Peyer's patch (tissue), 4 donors: ENCODE data around the gene TSPO2. TPM values are rescaled to one million over a fixed set of nuclear protein-coding genes. Genes with fewer than 3 reads are reported as not detected.

Experiments used
- DNase-seq, 3 donors: peaks; one replicate each; pipeline ENCODE4 v3.0.0-alpha.2; 2017 to 2019
- H3K27ac ChIP-seq, 4 donors: fragments of 200-600 bp; sonication (generic); one replicate each; pipeline ENCODE4 v1.5.1; 2016 to 2019
- H3K27me3 ChIP-seq, 2 donors: fragments of 200-600 bp; sonication (generic); one replicate each; pipeline ENCODE4 v1.5.1; 2019
- H3K36me3 ChIP-seq, 3 donors: fragments of 200-600 bp; sonication (generic); one replicate each; pipeline ENCODE4 v1.5.1; 2016 to 2019
- H3K4me1 ChIP-seq, 4 donors: fragments of 200-600 bp; sonication (generic); one replicate each; pipeline ENCODE4 v1.5.1; 2016 to 2019
- H3K4me3 ChIP-seq, 4 donors: fragments of 200-600 bp; sonication (generic); 1 replicate in 3 of 4; 2 replicates in 1 of 4; pipeline ENCODE4 v1.5.1; 2016 to 2019; ENCODE audit warnings: mild to moderate bottlenecking in 1 of 4
- H3K9me3 ChIP-seq, 4 donors: fragments of 200-600 bp; sonication (generic); one replicate each; pipeline ENCODE4 v1.5.1; 2016 to 2019; ENCODE audit warnings: mild to moderate bottlenecking in 1 of 4
- POLR2A ChIP-seq, 2 donors: fragments of 450-650 bp; IDR thresholded peaks; one replicate each; pipeline ENCODE4 v1.5.1; 2017; ENCODE audit warnings: antibody characterized with exemption in 2 of 2, mild to moderate bottlenecking in 2 of 2, moderate library complexity in 2 of 2
- total RNA-seq, 4 donors: library from RNA; depleted of rRNA; stranded (reverse); fragments of >200 nt; gene quantifications; one replicate each; pipeline ENCODE4 v1.1.0, GENCODE V29; 2016
- TF ChIP-seq, protein P1 (sequence below), 6 experiments: fragments of 450-650 bp in 4 of 6; fragments of 200-600 bp in 2 of 6; sonication (generic) in 1 of 6; IDR thresholded peaks; one replicate each; pipeline ENCODE4 v1.5.1; 2017 to 2019; ENCODE audit warnings: antibody characterized with exemption in 6 of 6, mild to moderate bottlenecking in 3 of 6, moderate library complexity in 1 of 6

Gene TSPO2
- total RNA-seq, 4 donors from 2014 or later, result not detected

DNA sequence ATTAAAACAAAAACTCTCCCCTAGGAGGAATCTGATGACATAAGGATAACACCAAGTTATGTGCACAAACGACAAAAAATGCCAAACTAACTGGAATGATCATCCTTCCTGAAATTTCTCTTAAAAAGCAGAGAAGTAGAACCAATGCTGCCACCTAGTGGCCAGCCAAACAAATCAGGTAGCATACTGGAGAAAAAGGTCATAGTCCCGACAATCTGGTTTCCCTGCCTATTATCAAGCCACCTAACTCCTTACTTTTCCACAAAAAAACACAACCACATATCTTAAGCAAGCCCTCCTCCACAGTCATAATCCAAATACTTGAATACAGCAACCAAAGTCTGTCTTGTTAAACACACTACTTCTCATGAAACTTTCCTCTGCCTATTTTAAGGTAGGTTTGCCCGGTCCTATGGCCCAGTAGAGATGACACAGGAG lies 24.6 kb downstream of the TSPO2 start:
- Histone ChIP-seq H3K36me3 (peaks cover 0 to 10% (median 0%) of the 10 kb centered on the region in 3 donors), H3K27ac (no peak overlapping the region), H3K4me3 (no peak overlapping the region), H3K9me3 (no peaks in the 10 kb centered on the region), H3K27me3 (no peaks in the 10 kb centered on the region), H3K4me1 (peaks cover 0 to 28% (median 0%) of the 10 kb centered on the region in 4 donors)
- no peak for TF ChIP-seq POLR2A (IDR thresholded peaks at IDR 0.05)
- TF ChIP-seq, protein P1, sequence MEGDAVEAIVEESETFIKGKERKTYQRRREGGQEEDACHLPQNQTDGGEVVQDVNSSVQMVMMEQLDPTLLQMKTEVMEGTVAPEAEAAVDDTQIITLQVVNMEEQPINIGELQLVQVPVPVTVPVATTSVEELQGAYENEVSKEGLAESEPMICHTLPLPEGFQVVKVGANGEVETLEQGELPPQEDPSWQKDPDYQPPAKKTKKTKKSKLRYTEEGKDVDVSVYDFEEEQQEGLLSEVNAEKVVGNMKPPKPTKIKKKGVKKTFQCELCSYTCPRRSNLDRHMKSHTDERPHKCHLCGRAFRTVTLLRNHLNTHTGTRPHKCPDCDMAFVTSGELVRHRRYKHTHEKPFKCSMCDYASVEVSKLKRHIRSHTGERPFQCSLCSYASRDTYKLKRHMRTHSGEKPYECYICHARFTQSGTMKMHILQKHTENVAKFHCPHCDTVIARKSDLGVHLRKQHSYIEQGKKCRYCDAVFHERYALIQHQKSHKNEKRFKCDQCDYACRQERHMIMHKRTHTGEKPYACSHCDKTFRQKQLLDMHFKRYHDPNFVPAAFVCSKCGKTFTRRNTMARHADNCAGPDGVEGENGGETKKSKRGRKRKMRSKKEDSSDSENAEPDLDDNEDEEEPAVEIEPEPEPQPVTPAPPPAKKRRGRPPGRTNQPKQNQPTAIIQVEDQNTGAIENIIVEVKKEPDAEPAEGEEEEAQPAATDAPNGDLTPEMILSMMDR (IDR thresholded peaks at IDR 0.05), result peak; percentile 78 to 95 (median 89)
- DNase-seq, result peak; percentile 67 to 91 (median 71)

- Histone ChIP-seq H3K9me3 (no peaks in the 10 kb centered on the region), H3K4me3 (peak overlapping the region; percentile 73 to 97 (median 91)), H3K36me3 (peaks cover 0 to 10% (median 0%) of the 10 kb centered on the region in 3 donors), H3K27ac (peak overlapping the region; percentile 96 to 100 (median 99)), H3K4me1 (peaks cover 0 to 36% (median 6%) of the 10 kb centered on the region in 4 donors), H3K27me3 (no peaks in the 10 kb centered on the region)
- peak; percentile 26 to 67 for TF ChIP-seq POLR2A (IDR thresholded peaks at IDR 0.05)
- TF ChIP-seq, protein P1 (IDR thresholded peaks at IDR 0.05), result peak in 2 of 6 experiments; percentile 1 to 12
- DNase-seq, result peak in 2 of 3 donors; percentile 78 to 92
Observed at GRCh38 chr6:41071501-41071922, 29.2 kb downstream of the TSPO2 start.

- peak; percentile 95 to 99 (median 99) for DNase-seq
- peak within 1 kb of the TSS; percentile 73 to 97 (median 91) for H3K4me3 ChIP-seq
- H3K4me1 ChIP-seq, result peaks cover 0 to 37% (median 6%) of the 10 kb centered on the region in 4 donors
- TF ChIP-seq POLR2A (IDR thresholded peaks at IDR 0.05), result peak; percentile 62 to 72
- TF ChIP-seq, protein P1 (IDR thresholded peaks at IDR 0.05), result peak in 4 of 6 experiments; percentile 21 to 35 (median 28)
- no peaks in the 10 kb centered on the region for H3K27me3 ChIP-seq
- H3K9me3 ChIP-seq, result no peaks in the 10 kb centered on the region
- H3K36me3 ChIP-seq, result peaks cover 0 to 10% (median 0%) of the 10 kb centered on the region in 3 donors
- H3K27ac ChIP-seq, result peak within 1 kb of the TSS; percentile 96 to 100 (median 99)
Observed at GRCh38 chr6:41071923-41072835, 29.9 kb downstream of the TSPO2 start, which contains the start of gene OARD1. Gene OARD1, minus strand, starts transcription at chr6:41072356. Its CDS starts 722 bp downstream, at chr6:41071634.

DNA sequence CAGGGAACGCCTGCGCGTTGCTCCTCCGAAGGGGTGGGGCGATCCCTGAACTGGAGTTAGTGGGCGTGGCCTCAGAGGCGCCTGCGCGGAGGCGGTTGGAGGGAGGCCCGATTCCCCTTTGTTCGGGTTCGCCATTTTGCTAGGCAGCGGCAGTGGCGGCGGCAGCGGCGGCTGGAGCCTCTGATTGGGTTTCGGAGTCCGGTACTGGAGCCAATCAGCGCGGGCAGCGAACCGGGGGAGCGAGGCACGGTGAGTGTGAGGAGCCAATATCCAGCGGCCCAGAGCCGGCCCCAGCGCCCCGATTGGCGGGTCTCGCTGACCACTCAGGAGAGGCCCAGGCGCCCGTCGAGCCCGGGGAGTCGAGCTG lies 30.6 kb downstream of the TSPO2 start, which contains the start of gene NFYA:
TSS of gene NFYA (plus strand) at position 139 of the 367 bp plus-strand sequence. CDS start 6,116 bp downstream, outside the sequence.
- Histone ChIP-seq H3K4me3 (peak within 1 kb of the TSS; percentile 73 to 97 (median 91)), H3K27me3 (no peaks in the 10 kb centered on the region), H3K36me3 (peaks cover 0 to 7% (median 0%) of the 10 kb centered on the region in 3 donors), H3K9me3 (no peaks in the 10 kb centered on the region), H3K4me1 (peaks cover 0 to 43% (median 6%) of the 10 kb centered on the region in 4 donors), H3K27ac (peak within 1 kb of the TSS; percentile 96 to 100 (median 99))
- DNase-seq, result peak; percentile 98 to 100 (median 100)
- peak in 1 of 2 donors; percentile 83 for TF ChIP-seq POLR2A (IDR thresholded peaks at IDR 0.05)
- TF ChIP-seq, protein P1 (IDR thresholded peaks at IDR 0.05), result no peak

DNA sequence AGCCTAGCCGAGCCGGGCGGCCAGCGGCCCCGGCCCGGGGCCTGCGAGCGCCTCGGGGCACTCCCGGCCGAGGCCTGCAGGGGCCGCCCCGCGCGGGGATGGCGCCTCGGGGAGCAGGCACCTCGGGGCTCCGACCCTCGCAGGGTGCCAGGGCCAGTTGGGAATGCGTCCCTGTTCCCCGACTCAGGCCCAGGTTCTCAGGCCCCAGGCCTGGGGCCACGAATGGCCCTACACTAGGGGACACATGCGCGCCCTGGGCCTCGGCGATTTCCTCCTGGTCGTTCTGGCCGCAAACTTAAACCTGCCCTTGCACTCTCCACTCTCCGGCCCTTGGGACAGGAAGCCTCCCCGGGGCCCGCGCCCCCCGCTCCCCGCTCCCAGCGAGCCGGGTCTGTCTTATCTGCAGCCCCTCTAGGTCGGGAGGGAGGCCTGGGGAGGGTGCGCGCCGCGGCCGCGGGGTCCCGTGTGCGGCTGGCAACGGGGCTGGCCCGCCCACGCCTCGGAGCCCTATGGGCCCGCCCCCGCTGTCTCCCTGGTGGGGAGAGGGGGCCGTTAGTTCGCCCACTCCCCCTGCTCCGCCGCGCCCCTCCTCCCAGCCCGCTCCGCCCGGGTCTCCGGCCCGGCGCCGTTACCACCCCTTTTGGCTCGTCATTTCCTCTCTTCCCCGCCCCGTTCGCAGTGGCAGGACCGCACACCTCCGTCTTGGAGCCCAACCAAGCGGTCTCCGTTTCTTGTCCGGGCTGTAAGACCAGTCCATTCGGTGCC lies 31.1 kb downstream of the TSPO2 start:
- H3K9me3 ChIP-seq, result no peaks in the 10 kb centered on the region
- H3K27me3 ChIP-seq, result no peaks in the 10 kb centered on the region
- H3K4me3 ChIP-seq, result peak overlapping the region; percentile 73 to 97 (median 91)
- H3K36me3 ChIP-seq, result peaks cover 0 to 2% (median 0%) of the 10 kb centered on the region in 3 donors
- peak; percentile 74 to 97 for TF ChIP-seq POLR2A (IDR thresholded peaks at IDR 0.05)
- TF ChIP-seq, protein P1 (IDR thresholded peaks at IDR 0.05), result peak; percentile 28 to 65 (median 58)
- DNase-seq, result peak; percentile 87 to 94 (median 89)
- peak overlapping the region; percentile 96 to 100 (median 99) for H3K27ac ChIP-seq
- H3K4me1 ChIP-seq, result peaks cover 0 to 47% (median 6%) of the 10 kb centered on the region in 4 donors
